Subcutaneous adipose tissue (tissue), 4 donors: Measurements from ENCODE around the gene TSPY1. TPM values are rescaled to one million over a fixed set of nuclear protein-coding genes. Genes with fewer than 3 reads are reported as not detected.
"Not testable (repeated sequence)": the region's sequence is repeated elsewhere in the genome, so short reads cannot be mapped to it uniquely, and the experiment has no call there.

ENCODE experiments used
- total RNA-seq, 4 donors: library from RNA; depleted of rRNA; stranded (reverse); fragments of >200 nt; gene quantifications; one replicate each; pipeline ENCODE4 v1.1.0, GENCODE V29; 2016
- TF ChIP-seq, protein P1 (sequence below): fragments of 450-650 bp; IDR thresholded peaks from one replicate; pipeline ENCODE4 v1.5.1; 2016; ENCODE audit warnings: low read depth, mild to moderate bottlenecking, control low read depth, antibody characterized with exemption, moderate library complexity

TSPY1 gene, protein sequence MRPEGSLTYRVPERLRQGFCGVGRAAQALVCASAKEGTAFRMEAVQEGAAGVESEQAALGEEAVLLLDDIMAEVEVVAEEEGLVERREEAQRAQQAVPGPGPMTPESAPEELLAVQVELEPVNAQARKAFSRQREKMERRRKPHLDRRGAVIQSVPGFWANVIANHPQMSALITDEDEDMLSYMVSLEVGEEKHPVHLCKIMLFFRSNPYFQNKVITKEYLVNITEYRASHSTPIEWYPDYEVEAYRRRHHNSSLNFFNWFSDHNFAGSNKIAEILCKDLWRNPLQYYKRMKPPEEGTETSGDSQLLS
- not detected for total RNA-seq

DNA sequence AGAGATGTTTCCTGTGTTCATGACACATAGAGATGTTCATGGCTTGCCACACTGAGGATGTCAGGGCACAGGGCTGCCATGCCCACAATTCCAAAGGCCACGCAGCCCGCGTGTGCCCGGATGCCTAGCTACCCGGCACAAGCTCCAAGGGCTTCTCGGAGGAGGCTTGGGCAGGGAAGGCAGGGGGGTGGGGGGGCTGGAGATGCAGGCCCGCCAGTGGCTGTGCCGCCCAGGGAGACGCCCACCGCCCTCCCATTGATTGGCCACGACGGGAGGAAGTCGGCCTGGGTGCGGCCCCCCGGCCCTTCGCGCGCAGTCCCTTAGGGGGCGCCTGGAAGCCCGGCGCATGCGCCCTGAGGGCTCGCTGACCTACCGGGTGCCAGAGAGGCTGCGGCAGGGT is at the start of gene TSPY1:
TSS of gene TSPY1 (plus strand) at position 301 of the 400 bp plus-strand sequence. CDS start at position 347, 46 bp downstream.
- TF ChIP-seq, protein P1, sequence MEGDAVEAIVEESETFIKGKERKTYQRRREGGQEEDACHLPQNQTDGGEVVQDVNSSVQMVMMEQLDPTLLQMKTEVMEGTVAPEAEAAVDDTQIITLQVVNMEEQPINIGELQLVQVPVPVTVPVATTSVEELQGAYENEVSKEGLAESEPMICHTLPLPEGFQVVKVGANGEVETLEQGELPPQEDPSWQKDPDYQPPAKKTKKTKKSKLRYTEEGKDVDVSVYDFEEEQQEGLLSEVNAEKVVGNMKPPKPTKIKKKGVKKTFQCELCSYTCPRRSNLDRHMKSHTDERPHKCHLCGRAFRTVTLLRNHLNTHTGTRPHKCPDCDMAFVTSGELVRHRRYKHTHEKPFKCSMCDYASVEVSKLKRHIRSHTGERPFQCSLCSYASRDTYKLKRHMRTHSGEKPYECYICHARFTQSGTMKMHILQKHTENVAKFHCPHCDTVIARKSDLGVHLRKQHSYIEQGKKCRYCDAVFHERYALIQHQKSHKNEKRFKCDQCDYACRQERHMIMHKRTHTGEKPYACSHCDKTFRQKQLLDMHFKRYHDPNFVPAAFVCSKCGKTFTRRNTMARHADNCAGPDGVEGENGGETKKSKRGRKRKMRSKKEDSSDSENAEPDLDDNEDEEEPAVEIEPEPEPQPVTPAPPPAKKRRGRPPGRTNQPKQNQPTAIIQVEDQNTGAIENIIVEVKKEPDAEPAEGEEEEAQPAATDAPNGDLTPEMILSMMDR = not testable (repeated sequence)

DNA sequence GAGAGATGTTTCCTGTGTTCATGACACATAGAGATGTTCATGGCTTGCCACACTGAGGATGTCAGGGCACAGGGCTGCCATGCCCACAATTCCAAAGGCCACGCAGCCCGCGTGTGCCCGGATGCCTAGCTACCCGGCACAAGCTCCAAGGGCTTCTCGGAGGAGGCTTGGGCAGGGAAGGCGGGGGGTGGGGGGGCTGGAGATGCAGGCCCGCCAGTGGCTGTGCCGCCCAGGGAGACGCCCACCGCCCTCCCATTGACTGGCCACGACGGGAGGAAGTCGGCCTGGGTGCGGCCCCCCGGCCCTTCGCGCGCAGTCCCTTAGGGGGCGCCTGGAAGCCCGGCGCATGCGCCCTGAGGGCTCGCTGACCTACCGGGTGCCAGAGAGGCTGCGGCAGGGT is 20.2 kb downstream of the TSPY1 start, which contains the start of gene TSPY9:
TSS of gene TSPY9 (plus strand) at position 301 of the 400 bp plus-strand sequence. CDS start at position 347, 46 bp downstream.
- TF ChIP-seq, protein P1 = not testable (repeated sequence)

Other genes with a start within 250 kb of the TSPY1 start
- not detected for gene TSPY4, start 129.5 kb upstream of the TSPY1 start, total RNA-seq
- not detected for gene TSPY8, start 109.2 kb upstream of the TSPY1 start, total RNA-seq
- not detected for gene TSPY3, start 68.5 kb upstream of the TSPY1 start, total RNA-seq
- gene TSPY9, start 20.3 kb downstream of the TSPY1 start, total RNA-seq = not detected
- gene TSPY10, start 60.9 kb downstream of the TSPY1 start, total RNA-seq = not detected